OCI-LY3 (cell line): Measurements from ENCODE around the gene STMN1.

Experiments
- EZH2phosphoT487 ChIP-seq: fragments of 200-600 bp; shearing (Covaris generic); IDR thresholded peaks from 2 replicates; pipeline ENCODE4 v1.6.1; 2018; ENCODE audit warnings: antibody characterized with exemption, mixed run types, low read depth
- TF ChIP-seq, protein P1 (sequence below): fragments of 200-600, 300-600 bp; sonication (generic); IDR thresholded peaks from 2 replicates; pipeline ENCODE4 v1.5.1; 2014; ENCODE audit warnings: antibody characterized with exemption, low read length, low read depth

DNA sequence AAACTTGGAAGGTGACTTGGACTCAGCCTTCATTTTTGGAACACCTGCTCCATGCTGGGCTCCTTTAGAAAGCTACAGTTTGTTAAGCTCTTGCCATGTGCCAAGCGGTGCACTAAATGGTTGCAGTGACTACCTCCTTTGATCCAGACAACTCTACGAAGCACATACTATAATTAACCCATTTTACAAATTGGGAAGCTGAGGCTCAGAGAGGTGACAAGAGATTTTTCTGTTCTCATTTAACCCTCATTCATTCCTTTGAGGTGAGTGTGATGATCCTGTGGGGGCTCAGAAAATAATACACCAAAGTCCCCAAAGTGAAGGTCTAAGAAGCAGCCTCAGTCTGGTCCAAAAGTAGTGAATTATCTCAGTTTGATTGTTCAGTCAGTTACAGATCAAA is 29.1 kb downstream of the STMN1 start:
- TF ChIP-seq, protein P1, sequence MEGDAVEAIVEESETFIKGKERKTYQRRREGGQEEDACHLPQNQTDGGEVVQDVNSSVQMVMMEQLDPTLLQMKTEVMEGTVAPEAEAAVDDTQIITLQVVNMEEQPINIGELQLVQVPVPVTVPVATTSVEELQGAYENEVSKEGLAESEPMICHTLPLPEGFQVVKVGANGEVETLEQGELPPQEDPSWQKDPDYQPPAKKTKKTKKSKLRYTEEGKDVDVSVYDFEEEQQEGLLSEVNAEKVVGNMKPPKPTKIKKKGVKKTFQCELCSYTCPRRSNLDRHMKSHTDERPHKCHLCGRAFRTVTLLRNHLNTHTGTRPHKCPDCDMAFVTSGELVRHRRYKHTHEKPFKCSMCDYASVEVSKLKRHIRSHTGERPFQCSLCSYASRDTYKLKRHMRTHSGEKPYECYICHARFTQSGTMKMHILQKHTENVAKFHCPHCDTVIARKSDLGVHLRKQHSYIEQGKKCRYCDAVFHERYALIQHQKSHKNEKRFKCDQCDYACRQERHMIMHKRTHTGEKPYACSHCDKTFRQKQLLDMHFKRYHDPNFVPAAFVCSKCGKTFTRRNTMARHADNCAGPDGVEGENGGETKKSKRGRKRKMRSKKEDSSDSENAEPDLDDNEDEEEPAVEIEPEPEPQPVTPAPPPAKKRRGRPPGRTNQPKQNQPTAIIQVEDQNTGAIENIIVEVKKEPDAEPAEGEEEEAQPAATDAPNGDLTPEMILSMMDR: no peak
- no peak for TF ChIP-seq EZH2phosphoT487
